BJ (cell line): ENCODE results near the gene UBE2S. TPM values are rescaled to one million over a fixed set of nuclear protein-coding genes. Genes with fewer than 3 reads are reported as not detected.

Experiments used
- CTCF ChIA-PET: fragments of 350-600 bp; formaldehyde crosslinking; extraction: SDS; loops from one replicate; lab custom pipeline; 2021; ENCODE audit warnings: antibody characterized with exemption, inconsistent platforms; lab: Yijun Ruan, JAX
- POLR2A ChIA-PET: fragments of 300-600 bp; sonication (Branson Sonifier 250); formaldehyde crosslinking; extraction: SDS; loops from one replicate; lab custom pipeline; 2021; ENCODE audit warnings: antibody characterized with exemption; lab: Charles Lee
- DNase-seq: peaks from one replicate; pipeline ENCODE4 v3.0.0-alpha.2; 2011; ENCODE audit warnings: low read depth
- H3K27me3 ChIP-seq: 2 replicates; pipeline ENCODE4 v1.6.0; 2011; ENCODE audit warnings: low read length; ENCODE audit not compliant: control insufficient read depth, insufficient read depth
- H3K36me3 ChIP-seq: 2 replicates; pipeline ENCODE4 v1.5.1; 2011; ENCODE audit warnings: low read length; ENCODE audit not compliant: control insufficient read depth, insufficient read depth
- H3K4me3 ChIP-seq: 2 replicates; pipeline ENCODE4 v1.5.1; 2011; ENCODE audit warnings: low read depth, mild to moderate bottlenecking, control low read depth, low read length
- polyA plus RNA-seq: library from polyadenylated mRNA; depleted of rRNA; stranded (reverse); fragments of >200 nt; gene quantifications from 2 replicates; pipeline ENCODE4 v1.2.3, GENCODE V29; 2011
- TF ChIP-seq, protein P1 (sequence below): IDR thresholded peaks from 2 replicates; pipeline ENCODE4 v1.5.1; 2011; ENCODE audit warnings: low read depth, mild to moderate bottlenecking, control low read depth, inconsistent platforms, low read length, moderate library complexity; ENCODE audit not compliant: insufficient read depth

UBE2S gene
- polyA plus RNA-seq, 1 experiment: 79.4 TPM

DNA sequence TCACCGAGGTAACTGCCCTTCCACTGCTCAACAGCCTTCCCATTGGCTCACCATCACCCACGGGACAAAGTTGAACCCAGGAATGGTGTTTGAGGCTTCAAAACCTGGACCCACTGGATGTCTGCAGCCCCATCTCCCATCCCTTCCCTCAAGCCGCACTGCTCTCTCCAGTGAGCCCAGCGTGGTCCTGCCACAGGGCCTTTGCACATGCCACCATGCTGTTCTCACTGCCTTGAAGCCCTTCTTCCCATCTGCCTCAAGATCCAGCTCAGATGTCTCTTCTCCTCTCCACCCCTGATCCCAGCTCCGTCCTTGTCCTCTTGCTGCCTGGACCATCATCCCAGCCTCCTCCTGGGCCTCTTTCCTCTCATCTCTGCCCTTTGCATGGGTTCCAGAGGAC, 31.5 kb upstream of the UBE2S start:
- Histone ChIP-seq H3K4me3 (no peak overlapping the region), H3K36me3 (no peaks in the 10 kb centered on the region), H3K27me3 (peaks cover 30% of the 10 kb centered on the region)
- no peak for DNase-seq
- CTCF ChIA-PET: interaction anchor here (1.2 kb wide), 1 partner anchor 29 kb away, joined by 3 read pairs; no protein-coding TSS in a partner anchor
- TF ChIP-seq, protein P1, sequence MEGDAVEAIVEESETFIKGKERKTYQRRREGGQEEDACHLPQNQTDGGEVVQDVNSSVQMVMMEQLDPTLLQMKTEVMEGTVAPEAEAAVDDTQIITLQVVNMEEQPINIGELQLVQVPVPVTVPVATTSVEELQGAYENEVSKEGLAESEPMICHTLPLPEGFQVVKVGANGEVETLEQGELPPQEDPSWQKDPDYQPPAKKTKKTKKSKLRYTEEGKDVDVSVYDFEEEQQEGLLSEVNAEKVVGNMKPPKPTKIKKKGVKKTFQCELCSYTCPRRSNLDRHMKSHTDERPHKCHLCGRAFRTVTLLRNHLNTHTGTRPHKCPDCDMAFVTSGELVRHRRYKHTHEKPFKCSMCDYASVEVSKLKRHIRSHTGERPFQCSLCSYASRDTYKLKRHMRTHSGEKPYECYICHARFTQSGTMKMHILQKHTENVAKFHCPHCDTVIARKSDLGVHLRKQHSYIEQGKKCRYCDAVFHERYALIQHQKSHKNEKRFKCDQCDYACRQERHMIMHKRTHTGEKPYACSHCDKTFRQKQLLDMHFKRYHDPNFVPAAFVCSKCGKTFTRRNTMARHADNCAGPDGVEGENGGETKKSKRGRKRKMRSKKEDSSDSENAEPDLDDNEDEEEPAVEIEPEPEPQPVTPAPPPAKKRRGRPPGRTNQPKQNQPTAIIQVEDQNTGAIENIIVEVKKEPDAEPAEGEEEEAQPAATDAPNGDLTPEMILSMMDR: no peak
- POLR2A ChIA-PET: no interaction called here

DNA sequence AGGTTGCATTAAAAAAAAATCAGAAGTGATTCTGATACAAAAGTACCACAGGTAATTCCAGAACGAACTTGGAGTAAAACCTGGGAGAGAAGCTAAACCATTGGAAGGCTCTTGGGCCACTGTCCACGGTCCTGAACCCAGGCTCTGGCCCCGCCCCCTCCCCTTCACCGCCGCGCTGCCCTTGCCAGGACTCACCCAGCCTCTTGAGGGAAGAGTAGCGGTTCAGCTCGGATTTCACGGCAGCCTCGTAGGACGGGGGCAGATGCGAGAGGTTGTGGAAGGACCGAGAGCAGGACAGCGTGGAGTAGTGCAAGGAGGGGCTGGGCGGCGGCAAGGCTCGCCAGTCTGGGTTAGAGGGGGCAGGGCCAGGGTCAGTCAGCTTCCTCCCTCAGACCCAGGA, 29.8 kb upstream of the UBE2S start:
- no peak for DNase-seq
- TF ChIP-seq, protein P1: no peak
- POLR2A ChIA-PET: no interaction called here
- CTCF ChIA-PET: interaction anchor here (0.6 to 2.6 kb wide), 6 partner anchors 8 to 146 kb away, joined by 3 to 17 read pairs (median 6); no protein-coding TSS in a partner anchor
- Histone ChIP-seq H3K27me3 (peaks cover 22% of the 10 kb centered on the region), H3K4me3 (no peak overlapping the region), H3K36me3 (no peaks in the 10 kb centered on the region)

DNA sequence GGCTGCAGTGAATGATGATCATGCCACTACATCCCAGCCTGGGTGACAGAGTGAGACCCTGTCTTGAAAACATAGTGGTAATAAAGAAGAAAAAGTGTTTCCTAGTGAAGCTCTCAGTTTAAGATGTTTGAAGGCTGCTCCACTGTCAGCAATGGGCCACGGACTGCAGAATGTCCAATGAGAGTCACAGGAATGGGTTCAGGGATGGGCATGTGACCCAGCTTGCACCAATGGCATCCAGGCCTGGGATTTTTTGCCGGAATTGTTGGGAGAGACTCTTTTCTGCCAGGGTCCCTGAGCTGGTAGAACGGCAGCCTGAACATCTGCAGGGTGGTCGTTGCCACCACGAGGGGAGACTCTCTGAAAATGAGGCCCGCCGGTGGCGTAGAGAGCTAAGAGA, 29.3 kb upstream of the UBE2S start:
- H3K4me3 ChIP-seq: no peak overlapping the region
- DNase-seq: no peak
- H3K36me3 ChIP-seq: no peaks in the 10 kb centered on the region
- TF ChIP-seq, protein P1: no peak
- POLR2A ChIA-PET: no interaction called here
- H3K27me3 ChIP-seq: peaks cover 20% of the 10 kb centered on the region
- CTCF ChIA-PET: interaction anchor here (0.6 to 2.6 kb wide), 6 partner anchors 9 to 282 kb away, joined by 3 to 17 read pairs (median 6); no protein-coding TSS in a partner anchor

DNA sequence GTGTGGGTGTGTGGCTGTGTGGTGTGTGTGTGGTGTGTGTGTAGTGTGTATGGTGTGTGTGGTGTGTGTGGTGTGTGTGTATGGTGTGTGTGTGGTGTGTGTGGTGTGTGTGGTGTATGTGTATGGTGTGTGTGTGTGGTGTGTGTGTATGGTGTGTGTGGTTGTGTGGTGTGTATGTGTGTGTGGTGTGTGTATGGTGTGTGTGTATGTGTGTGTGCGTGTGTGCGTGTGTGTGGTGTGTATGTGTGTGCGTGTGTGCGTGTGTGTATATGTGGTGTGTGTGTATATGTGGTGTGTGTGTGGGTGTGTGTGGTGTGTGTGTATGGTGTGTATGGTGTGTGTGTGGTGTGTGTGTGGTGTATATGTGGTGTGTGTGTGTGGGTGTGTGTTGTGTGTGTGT, 27.4 kb upstream of the UBE2S start:
- Histone ChIP-seq H3K27me3 (peaks cover 5% of the 10 kb centered on the region; the same call in 1 of the 2 replicates), H3K36me3 (no peaks in the 10 kb centered on the region), H3K4me3 (no peak overlapping the region)
- CTCF ChIA-PET: no interaction called here
- TF ChIP-seq, protein P1: no peak
- POLR2A ChIA-PET: no interaction called here
- DNase-seq: no peak

DNA sequence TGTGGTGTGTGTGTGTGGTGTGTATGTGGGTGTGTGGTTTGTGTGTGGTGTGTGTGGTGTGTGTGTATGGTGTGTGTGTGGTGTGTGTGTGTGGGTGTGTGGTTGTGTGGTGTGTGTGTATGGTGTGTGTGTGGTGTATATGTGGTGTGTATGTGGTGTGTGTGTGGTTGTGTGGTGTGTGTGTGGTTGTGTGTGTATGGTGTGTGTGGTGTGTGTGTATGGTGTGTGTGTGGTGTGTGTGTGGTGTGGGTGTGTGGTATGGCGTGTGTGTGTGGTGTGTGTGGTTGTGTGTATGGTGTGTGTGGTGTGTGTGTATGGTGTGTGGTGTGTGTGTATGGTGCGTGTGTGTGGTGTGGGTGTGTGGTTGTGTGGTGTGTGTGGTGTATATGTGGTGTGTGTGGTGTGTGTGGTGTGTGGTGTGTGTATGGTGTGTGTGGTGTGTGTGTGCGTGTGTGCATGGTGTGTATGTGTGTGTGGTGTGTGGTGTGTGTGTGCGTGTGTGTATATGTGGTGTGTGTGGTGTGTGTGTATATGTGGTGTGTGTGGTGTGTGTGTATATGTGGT, 26.9 kb upstream of the UBE2S start:
- TF ChIP-seq, protein P1: no peak
- no peaks in the 10 kb centered on the region for H3K36me3 ChIP-seq
- ChIA-PET CTCF (no interaction called here), POLR2A (no interaction called here)
- no peak for DNase-seq
- peaks cover 2% of the 10 kb centered on the region; the same call in 1 of the 2 replicates for H3K27me3 ChIP-seq
- no peak overlapping the region for H3K4me3 ChIP-seq
